Activated CD4-positive, CD25-positive, alpha-beta regulatory T cell treated with anti-CD3 and anti-CD28 coated beads, Interleukin-2, amount 50 U/mL, for 16 hours (primary cell): Measurements from ENCODE around the gene DLD.
"Not testable (repeated sequence)": the region's sequence is repeated elsewhere in the genome, so short reads cannot be mapped to it uniquely, and the experiment has no call there.

Source experiments
- DNase-seq: peaks from one replicate; pipeline ENCODE4 v3.0.0-alpha.2; 2020; ENCODE audit warnings: low read depth, low spot score

The DLD gene

GRCh38 chr7:107874111-107874510, 16.9 kb upstream of the DLD start:
- DNase-seq, result no peak

- DNase-seq, result no peak
These were observed 16.2 kb upstream of the DLD start for GRCh38 chr7:107874605-107875446.

- no peak for DNase-seq
These were observed 14.1 kb upstream of the DLD start for GRCh38 chr7:107876916-107877315.

- no peak for DNase-seq
These were observed 13.1 kb upstream of the DLD start for GRCh38 chr7:107877731-107878382.

GRCh38 chr7:107878636-107879035, 12.3 kb upstream of the DLD start:
- no peak for DNase-seq

- DNase-seq, result peak; percentile 26
These were observed 11.5 kb upstream of the DLD start for GRCh38 chr7:107879400-107880035.

GRCh38 chr7:107882766-107883165, 8.2 kb upstream of the DLD start:
- no peak for DNase-seq

- DNase-seq, result no peak
These were observed 6.7 kb upstream of the DLD start for GRCh38 chr7:107884066-107884818.

- not testable (repeated sequence) for DNase-seq
These were observed 3.2 kb upstream of the DLD start for GRCh38 chr7:107887827-107888226.

- DNase-seq, result no peak
These were observed 991 bp upstream of the DLD start for GRCh38 chr7:107889992-107890391.

GRCh38 chr7:107890493-107890961, 456 bp upstream of the DLD start:
- DNase-seq, result no peak

- no peak for DNase-seq
These were observed 818 bp downstream of the DLD start for GRCh38 chr7:107891636-107892366.

- not testable (repeated sequence) for DNase-seq
These were observed 1.4 kb downstream of the DLD start for GRCh38 chr7:107892367-107892741.

- no peak for DNase-seq
These were observed 8.1 kb downstream of the DLD start for GRCh38 chr7:107898997-107899594.

GRCh38 chr7:107900496-107901015, 9.6 kb downstream of the DLD start:
- DNase-seq, result no peak

- no peak for DNase-seq
These were observed 11.4 kb downstream of the DLD start for GRCh38 chr7:107902381-107902780.

- DNase-seq, result no peak
These were observed 16.8 kb downstream of the DLD start for GRCh38 chr7:107907790-107908189.

GRCh38 chr7:107909445-107909844, 18.5 kb downstream of the DLD start:
- no peak for DNase-seq

- DNase-seq, result no peak
These were observed 21.0 kb downstream of the DLD start for GRCh38 chr7:107911981-107912380.

GRCh38 chr7:107913851-107914250, 22.9 kb downstream of the DLD start:
- no peak for DNase-seq
